Gastroesophageal sphincter (tissue), 4 donors: Measurements from ENCODE around the gene ZDHHC11. TPM values are rescaled to one million over a fixed set of nuclear protein-coding genes. Genes with fewer than 3 reads are reported as not detected.
"Not testable (repeated sequence)": the region's sequence is repeated elsewhere in the genome, so short reads cannot be mapped to it uniquely, and the experiment has no call there.

ENCODE experiments used
- ATAC-seq: fragments of 150-250 bp; one replicate; pipeline ENCODE4 v1.9.1; 2016; ENCODE audit warnings: mild to moderate bottlenecking, moderate library complexity
- H3K27ac ChIP-seq, 4 donors: fragments of 200-600 bp; sonication (generic) in 3 of 4; 1 replicate in 3 of 4; 2 replicates in 1 of 4; pipeline ENCODE4 v1.5.1; 2016 to 2019
- H3K27me3 ChIP-seq: fragments of 200-600 bp; sonication (generic); one replicate; pipeline ENCODE4 v1.5.1; 2019
- H3K36me3 ChIP-seq, 2 donors: fragments of 200-600 bp; sonication (generic); one replicate each; pipeline ENCODE4 v1.5.1; 2019; ENCODE audit warnings: control low read depth in 1 of 2
- H3K4me1 ChIP-seq, 3 donors: fragments of 200-600 bp; sonication (generic); 1 replicate in 2 of 3; 2 replicates in 1 of 3; pipeline ENCODE4 v1.5.1; 2016 to 2019; ENCODE audit warnings: control low read depth in 2 of 3
- H3K4me3 ChIP-seq, 2 donors: fragments of 200-600 bp; sonication (generic); one replicate each; pipeline ENCODE4 v1.5.1; 2019; ENCODE audit warnings: mild to moderate bottlenecking in 1 of 2, moderate library complexity in 1 of 2
- H3K9me3 ChIP-seq, 3 donors: fragments of 200-600 bp; sonication (generic); one replicate each; pipeline ENCODE4 v1.5.1; 2017 to 2019; ENCODE audit warnings: control low read depth in 2 of 3
- CTCF ChIP-seq, 4 experiments: fragments of 200-600 bp in 2 of 4; fragments of 450-650 bp in 2 of 4; sonication (generic) in 1 of 4; IDR thresholded peaks; one replicate each; pipeline ENCODE4 v1.5.1; 2017 to 2019; ENCODE audit warnings: antibody characterized with exemption in 4 of 4, mild to moderate bottlenecking in 2 of 4, moderate library complexity in 2 of 4
- EP300 ChIP-seq: sonication (generic); formaldehyde crosslinking; IDR thresholded peaks from one replicate; pipeline ENCODE4 v1.6.1; 2017; ENCODE audit warnings: antibody characterized with exemption, mild to moderate bottlenecking
- POLR2A ChIP-seq, 2 donors: fragments of 450-650 bp; IDR thresholded peaks; one replicate each; pipeline ENCODE4 v1.6.1; 2017; ENCODE audit warnings: antibody characterized with exemption in 2 of 2, mild to moderate bottlenecking in 2 of 2, moderate library complexity in 1 of 2
- POLR2AphosphoS5 ChIP-seq: sonication (generic); formaldehyde crosslinking; IDR thresholded peaks from one replicate; pipeline ENCODE4 v1.6.1; 2017; ENCODE audit warnings: antibody characterized with exemption
- WGBS, 2 donors: methylation state at CpG; one replicate each; pipeline ENCODE4 v1.1.5; 2018; ENCODE audit warnings: low coverage in 1 of 2; 5-methylcytosine and 5-hydroxymethylcytosine counted together
- total RNA-seq, 4 donors: library from RNA; depleted of rRNA; stranded (reverse); fragments of >200 nt; gene quantifications; one replicate each; pipeline ENCODE4 v1.1.0, GENCODE V29; 2016

Gene ZDHHC11
- total RNA-seq, 4 donors from 2014 or later = 2.3 to 19.1 (median 7.4) TPM

- 88% methylated on average over 9 of the region's 35 CpGs; no CpG with 5 or more reads in 1 of the 2 donors for WGBS, 2 donors
- no peaks in the 10 kb centered on the region for H3K27me3 ChIP-seq
- no peak overlapping the region for H3K27ac ChIP-seq
- H3K9me3 ChIP-seq = no peaks in the 10 kb centered on the region
- TF ChIP-seq EP300 = no peak
- TF ChIP-seq CTCF (IDR thresholded peaks at IDR 0.05) = no peak
- TF ChIP-seq POLR2AphosphoS5 = no peak
- TF ChIP-seq POLR2A (IDR thresholded peaks at IDR 0.05) = no peak
- peaks cover 0 to 82% of the 10 kb centered on the region in 2 donors for H3K36me3 ChIP-seq
- ATAC-seq = no peak
- no peaks in the 10 kb centered on the region for H3K4me1 ChIP-seq
- H3K4me3 ChIP-seq = no peak overlapping the region
Observed at GRCh38 chr5:880816-881550, 30.2 kb upstream of the ZDHHC11 start.

GRCh38 chr5:878677-879076 lies 27.9 kb upstream of the ZDHHC11 start:
- peaks cover 0 to 82% of the 10 kb centered on the region in 2 donors for H3K36me3 ChIP-seq
- WGBS, 2 donors = no CpG with 5 or more reads among the region's 8 CpGs
- ATAC-seq = not testable (repeated sequence)

GRCh38 chr5:878125-878524 lies 27.3 kb upstream of the ZDHHC11 start:
- no peak for ATAC-seq
- Histone ChIP-seq H3K27ac (no peak overlapping the region), H3K4me1 (no peaks in the 10 kb centered on the region), H3K27me3 (no peaks in the 10 kb centered on the region), H3K9me3 (no peaks in the 10 kb centered on the region), H3K4me3 (no peak overlapping the region), H3K36me3 (peaks cover 0 to 82% of the 10 kb centered on the region in 2 donors)
- TF ChIP-seq EP300 (no peak), POLR2A (IDR thresholded peaks at IDR 0.05) (no peak), POLR2AphosphoS5 (no peak)
- WGBS, 2 donors = 91% methylated on average over 6 of the region's 15 CpGs; no CpG with 5 or more reads in 1 of the 2 donors

More at GRCh38 chr5:878677-879076, 27.9 kb upstream of the ZDHHC11 start:
- H3K4me1 ChIP-seq, H3K27ac ChIP-seq, H3K27me3 ChIP-seq, H3K9me3 ChIP-seq, H3K4me3 ChIP-seq: not testable (repeated sequence)

- no peak for ATAC-seq
- Histone ChIP-seq H3K36me3 (peaks cover 0 to 82% of the 10 kb centered on the region in 2 donors), H3K4me3 (no peak overlapping the region), H3K4me1 (no peaks in the 10 kb centered on the region), H3K27me3 (no peaks in the 10 kb centered on the region), H3K27ac (no peak overlapping the region), H3K9me3 (no peaks in the 10 kb centered on the region)
- TF ChIP-seq POLR2AphosphoS5 = no peak
- TF ChIP-seq CTCF (IDR thresholded peaks at IDR 0.05) = no peak
- no peak for TF ChIP-seq POLR2A (IDR thresholded peaks at IDR 0.05)
- no peak for TF ChIP-seq EP300
- WGBS, 2 donors = 83 to 86% methylated on average over 4 to 11 of the region's 28 CpGs
Observed at GRCh38 chr5:876398-877365, 25.9 kb upstream of the ZDHHC11 start.

GRCh38 chr5:875931-876330 lies 25.1 kb upstream of the ZDHHC11 start:
- no peaks in the 10 kb centered on the region for H3K4me1 ChIP-seq
- peaks cover 0 to 82% of the 10 kb centered on the region in 2 donors for H3K36me3 ChIP-seq
- H3K27me3 ChIP-seq = no peaks in the 10 kb centered on the region
- no peak for ATAC-seq
- TF ChIP-seq POLR2A (IDR thresholded peaks at IDR 0.05) (no peak), CTCF (IDR thresholded peaks at IDR 0.05) (no peak), EP300 (no peak)
- H3K4me3 ChIP-seq = no peak overlapping the region
- 70 to 92% methylated on average over 2 to 22 of the region's 24 CpGs for WGBS, 2 donors
- no peaks in the 10 kb centered on the region for H3K9me3 ChIP-seq
- H3K27ac ChIP-seq = no peak overlapping the region
